GM19463 (cell line): ENCODE measurements around the gene PYCARD.
A peak's percentile ranks its signal among the peaks of the same experiment; 100 is the strongest.
"Not testable (repeated sequence)": the region's sequence is repeated elsewhere in the genome, so short reads cannot be mapped to it uniquely, and the experiment has no call there.

Experiments
- ATAC-seq: cut with Tn5 transposase; IDR thresholded peaks from one replicate; pipeline ENCODE4 v1.9.1; 2021; ENCODE audit warnings: mild to moderate bottlenecking, moderate library complexity; ENCODE audit not compliant: unreplicated experiment

PYCARD gene

DNA sequence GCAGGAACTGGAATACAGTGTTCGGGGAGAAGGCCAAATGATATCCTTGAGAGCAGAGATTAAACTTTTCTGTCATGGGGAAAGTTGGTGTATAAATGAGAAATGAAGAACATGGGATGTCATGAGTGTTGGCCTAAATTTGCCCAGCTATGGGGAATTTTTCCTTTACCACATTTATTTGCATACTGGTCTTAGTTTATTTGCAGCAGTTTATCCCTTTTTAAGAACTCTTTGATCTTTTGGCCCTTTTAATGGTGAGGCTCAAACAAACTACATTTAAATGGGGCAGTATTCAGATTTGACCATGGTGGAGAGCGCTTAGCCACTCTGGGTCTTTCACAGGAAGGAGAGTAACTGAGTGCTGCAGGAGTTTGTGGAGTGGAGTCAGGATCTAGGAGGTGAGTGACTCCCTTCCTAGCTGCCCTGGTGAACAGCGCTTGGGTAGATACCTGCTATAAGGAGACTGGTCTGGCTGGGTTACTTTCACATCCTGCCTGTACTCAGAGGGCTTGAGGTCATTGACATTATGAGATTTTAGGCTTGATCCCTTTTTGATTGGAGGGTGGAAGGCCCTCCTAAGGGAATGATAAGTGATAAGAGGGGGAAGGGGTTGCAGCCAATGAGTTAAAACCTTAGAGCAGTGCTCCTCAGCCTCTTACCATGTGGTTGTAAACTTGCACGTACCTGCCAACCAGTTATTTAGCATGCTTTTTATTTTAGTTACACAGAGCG is 10.7 kb downstream of the PYCARD start:
- ATAC-seq: no peak

DNA sequence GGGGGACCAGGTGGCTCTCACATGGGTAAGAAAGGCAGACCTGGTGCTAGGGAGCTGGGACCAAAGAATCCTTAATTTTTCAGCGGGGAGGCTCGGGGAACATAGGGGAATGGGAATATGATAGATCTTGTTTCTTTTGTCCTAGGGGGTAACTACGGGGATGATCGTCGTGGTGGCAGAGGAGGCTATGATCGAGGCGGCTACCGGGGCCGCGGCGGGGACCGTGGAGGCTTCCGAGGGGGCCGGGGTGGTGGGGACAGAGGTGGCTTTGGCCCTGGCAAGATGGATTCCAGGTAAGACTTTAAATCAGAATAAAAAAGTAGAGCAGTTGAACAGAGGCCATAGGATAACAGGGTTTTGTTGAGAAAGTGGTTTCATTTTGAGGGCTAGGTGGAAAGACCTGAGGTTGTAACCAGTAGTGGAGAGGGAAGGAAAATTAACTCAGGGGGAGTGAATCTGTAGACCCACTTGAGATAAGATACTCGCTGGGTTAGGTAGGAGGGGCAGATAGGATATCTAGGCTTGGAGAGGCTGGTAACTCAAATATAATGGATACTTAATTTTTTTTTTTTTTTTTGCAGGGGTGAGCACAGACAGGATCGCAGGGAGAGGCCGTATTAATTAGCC is 11.6 kb downstream of the PYCARD start:
- no peak for ATAC-seq

DNA sequence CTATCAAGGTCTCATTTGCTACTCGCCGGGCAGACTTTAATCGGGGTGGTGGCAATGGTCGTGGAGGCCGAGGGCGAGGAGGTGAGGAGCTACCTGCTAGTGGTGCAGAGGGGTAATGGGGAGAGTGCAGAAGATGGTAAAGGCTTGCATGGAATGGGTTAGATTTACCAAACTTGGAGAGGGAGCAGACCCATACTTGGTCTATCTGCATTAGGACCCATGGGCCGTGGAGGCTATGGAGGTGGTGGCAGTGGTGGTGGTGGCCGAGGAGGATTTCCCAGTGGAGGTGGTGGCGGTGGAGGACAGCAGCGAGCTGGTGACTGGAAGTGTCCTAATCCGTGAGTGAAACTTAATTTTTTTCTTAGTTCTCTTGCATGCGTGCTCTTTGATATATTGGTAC is 12.5 kb downstream of the PYCARD start:
- ATAC-seq: no peak

DNA sequence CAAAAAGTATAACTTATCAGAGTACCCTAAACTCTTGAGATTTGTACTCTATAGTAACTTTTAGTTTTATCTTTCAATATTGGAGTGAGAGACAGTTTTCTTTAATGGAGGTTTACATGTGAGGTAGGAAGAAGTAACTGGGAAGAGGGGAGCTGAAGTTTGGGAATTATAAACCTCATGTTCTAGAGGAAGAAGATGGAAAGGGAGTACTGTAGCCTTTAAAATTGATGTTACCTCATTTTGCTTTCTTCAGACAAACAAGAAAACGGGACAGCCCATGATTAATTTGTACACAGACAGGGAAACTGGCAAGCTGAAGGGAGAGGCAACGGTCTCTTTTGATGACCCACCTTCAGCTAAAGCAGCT is 13.2 kb downstream of the PYCARD start:
- no peak for ATAC-seq

DNA sequence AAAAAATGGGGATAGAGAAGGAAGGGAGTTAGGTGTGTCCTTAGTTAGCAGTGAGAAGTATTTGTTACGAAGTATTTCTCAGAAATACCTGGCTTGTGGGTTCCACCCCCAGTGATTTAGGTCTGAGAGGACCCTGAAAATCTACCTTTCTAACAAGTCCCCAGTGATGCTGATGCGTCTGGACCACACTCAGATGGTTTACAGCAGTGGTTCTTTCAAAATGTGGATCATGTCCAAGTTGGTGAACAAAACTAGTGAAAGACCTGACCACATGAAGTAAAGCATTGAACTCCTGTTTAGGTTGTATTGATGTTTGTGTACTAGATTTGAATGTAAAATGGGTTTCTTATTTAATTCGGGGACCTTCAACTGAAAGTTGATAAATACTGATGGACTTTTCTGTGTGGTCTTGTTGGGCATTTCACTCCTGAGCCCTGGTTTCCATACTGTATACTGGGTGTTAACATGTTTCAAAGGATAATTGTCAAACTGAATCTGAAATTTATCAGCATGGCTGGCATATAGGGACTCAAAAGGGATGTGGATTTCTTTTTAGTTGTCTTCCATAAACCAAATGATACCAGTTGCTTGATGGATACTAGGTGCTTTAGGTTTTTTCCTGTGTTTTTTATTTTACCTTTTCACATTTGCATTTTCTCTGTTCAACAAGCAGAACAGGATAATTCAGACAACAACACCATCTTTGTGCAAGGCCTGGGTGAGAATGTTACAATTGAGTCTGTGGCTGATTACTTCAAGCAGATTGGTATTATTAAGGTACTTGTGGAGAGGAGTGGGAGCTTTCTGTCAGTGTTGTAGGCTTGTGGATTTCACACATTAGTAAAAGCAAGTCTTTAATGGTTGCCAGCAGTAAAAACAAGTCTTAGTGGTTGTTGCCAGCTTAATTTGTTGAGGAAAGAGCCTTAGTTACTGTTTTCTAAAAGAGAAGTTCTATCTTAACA is 13.8 kb downstream of the PYCARD start:
- ATAC-seq: no peak

DNA sequence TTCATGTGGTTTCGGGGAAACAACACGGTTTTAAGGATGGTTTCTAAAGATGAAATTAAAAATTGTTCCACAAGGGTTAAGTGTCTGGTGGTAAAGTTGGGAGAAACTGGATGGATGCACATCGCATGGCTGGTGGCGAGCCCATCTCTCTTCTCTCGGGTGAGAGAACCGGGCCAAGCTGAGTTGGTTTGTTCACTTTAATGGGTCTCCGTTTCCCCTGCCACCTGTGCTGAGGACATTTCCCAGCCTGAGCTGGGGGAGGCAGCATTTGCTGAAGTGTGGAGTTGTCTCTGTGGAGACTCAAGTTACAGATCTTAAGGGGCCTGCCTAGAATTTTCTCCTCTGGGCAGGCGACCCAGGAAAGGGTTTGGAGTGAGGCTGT is 14.8 kb downstream of the PYCARD start:
- ATAC-seq: no peak

DNA sequence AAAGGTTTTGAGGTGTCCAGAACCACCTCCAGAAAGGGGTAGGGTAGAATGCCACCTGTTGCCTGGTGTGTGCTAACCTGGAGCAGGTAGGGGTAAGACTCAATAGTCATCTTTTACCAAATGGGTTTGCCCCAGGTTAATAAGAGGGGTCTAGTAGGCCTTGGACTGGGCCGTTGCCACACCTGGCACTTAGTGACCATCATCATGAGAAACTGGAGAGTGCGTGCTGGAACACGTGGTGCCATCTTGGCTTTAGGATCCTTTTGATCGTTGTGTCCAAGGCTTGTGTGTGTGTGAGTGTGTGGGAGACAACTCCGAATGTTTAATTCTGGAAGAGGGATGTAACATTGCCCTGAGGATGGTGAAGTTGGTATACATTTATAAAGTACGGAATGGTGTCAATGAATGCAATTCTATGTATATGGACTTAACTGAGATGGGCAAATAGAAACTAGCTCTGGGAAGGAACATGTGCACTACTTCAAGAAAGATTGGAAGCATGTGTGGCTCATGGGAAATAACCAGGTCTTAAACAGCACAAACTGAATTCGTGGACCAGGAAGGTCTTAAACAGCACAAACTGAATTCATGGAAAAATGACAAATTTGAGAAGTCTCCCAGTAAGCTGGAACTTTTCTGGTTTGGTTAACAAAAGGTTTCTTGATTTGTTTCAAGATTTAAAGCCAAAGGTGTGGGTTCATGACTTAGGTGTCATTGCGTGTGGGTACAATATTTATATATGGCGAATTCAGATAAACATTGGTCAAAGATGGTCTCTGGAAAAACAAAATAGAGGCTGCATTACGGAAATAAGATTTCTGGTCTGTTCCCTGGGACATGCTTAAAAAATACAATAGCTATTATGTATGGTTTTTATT is 15.4 kb downstream of the PYCARD start:
- no peak for ATAC-seq

DNA sequence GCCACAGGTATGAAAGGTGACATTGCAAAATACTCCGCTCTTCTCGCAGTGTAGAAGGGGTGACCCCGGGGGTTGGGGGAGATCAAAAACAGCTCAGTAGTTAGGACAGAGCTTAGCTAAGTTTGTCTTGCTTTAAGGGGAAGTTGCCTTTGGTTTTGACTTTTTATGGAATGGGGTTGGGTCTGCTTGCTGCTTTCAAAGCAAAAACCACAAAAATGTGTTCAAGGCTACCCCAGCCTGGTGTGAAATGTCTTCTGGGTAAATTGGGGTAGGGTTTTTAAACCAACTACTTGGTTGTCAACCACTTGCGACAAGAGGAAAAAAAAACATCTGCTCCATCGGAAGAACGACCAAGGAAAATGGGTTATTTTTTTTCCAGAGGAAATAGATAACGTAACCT is 16.4 kb downstream of the PYCARD start:
- no peak for ATAC-seq

DNA sequence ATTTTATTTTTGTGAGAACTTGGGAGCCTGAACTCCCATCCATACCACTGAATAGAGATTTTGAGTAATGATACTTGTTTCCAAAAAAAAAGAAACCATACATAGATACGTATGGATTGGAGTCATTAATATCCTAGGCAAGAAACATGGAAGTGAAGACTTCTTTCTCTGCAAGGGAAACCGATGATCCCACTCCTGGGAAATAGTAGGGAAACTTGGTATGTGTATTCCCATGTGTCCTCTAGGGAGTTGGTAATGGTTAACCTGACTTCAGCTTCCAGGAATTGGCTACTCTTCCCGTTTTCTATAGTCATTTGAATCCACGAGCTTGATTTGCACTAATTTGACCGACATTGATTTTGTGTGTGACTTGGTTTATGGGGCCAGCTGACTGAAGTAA is 17.2 kb downstream of the PYCARD start:
- ATAC-seq: no peak

DNA sequence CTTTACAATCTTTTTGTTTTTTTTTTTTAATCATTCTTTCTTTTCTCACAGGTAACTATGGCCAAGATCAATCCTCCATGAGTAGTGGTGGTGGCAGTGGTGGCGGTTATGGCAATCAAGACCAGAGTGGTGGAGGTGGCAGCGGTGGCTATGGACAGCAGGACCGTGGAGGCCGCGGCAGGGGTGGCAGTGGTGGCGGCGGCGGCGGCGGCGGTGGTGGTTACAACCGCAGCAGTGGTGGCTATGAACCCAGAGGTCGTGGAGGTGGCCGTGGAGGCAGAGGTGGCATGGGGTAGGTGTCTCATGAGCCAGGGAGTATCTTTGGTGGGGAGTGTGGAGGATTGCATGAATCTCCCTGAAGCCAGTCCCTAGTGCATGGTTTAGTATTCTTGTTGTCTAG is 17.7 kb downstream of the PYCARD start:
- no peak for ATAC-seq

DNA sequence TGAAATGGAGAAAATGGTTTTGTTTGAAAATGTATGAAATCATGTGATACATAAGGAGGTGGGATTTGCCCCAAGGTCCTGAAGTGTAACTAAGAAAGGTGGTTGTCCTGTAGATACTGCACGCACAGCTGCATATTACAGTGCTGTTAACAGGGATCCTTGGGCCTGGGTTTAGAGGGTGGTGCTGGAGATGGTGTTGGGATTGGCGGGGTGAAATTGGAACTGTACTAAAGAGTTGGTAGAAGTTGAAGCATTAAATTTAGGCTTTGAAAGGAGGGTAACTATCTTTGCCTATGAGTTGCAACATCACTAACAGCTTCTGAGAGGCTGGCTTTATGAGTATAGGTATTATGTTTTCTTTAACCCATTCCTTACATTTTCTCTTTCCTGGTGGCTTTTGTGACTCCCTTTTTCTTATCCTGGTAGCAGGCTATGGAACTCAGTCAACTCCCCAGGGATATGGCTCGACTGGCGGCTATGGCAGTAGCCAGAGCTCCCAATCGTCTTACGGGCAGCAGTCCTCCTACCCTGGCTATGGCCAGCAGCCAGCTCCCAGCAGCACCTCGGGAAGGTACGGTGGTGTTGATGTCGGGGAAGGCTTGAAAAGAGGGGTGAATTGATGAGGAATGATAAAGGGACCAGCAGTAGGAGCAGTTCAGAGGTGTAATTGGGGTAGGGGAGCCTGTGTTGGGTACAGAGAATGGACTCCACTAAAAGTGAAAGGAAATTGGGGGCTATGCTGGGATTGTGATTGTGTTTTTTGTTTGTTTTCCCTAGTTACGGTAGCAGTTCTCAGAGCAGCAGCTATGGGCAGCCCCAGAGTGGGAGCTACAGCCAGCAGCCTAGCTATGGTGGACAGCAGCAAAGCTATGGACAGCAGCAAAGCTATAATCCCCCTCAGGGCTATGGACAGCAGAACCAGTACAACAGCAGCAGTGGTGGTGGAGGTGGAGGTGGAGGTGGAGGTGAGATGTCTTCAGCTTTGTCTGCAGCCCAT is 18.8 kb downstream of the PYCARD start:
- ATAC-seq: no peak

DNA sequence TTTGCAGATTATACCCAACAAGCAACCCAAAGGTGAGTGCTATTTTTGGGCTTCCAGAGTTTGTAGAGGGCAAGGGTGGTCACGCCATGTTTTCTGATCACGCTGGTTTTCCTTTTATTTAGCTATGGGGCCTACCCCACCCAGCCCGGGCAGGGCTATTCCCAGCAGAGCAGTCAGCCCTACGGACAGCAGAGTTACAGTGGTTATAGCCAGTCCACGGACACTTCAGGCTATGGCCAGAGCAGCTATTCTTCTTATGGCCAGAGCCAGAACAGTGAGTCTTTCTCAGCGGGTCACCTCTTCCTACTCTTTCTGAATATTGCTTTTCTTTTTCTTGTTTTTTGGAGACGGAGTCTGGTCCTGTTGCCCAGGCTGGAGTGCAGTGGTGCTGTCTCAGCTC is 20.2 kb downstream of the PYCARD start:
- ATAC-seq: no peak

DNA sequence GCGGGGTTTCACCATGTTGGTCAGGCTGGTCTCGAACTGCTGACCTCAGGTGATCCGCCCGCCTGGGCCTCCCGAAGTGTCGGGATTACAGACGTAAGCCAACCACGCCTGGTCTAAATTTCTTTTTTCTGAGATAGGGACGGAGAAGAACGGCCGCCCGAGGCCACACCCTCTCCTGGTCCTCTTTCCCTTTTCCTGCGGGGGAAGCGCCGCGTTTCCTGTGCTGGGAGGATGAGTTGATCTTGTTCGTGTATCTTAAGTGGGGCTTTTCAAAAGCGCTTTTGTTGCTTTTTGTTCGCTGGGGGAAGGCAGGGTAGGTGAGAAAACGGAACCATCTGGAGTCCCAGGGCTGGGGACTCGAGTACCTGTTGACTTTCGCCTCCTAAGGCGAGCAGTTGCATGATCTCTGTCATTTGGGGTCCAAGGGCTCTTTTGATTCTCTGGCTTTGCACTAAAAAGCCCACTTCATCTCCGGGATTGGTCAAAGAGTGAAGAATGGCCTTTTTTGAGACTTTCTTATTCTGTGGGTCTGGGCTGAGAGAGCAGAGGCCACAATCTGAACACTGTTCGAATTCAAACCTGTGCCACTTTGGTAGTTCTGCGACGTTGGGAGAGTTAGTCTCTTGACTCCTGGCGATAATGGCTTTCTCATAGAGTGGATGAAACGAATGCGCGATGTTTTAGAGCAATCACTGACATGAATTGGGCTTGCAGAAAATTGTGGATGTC is 21.3 kb downstream of the PYCARD start:
- ATAC-seq: no peak

DNA sequence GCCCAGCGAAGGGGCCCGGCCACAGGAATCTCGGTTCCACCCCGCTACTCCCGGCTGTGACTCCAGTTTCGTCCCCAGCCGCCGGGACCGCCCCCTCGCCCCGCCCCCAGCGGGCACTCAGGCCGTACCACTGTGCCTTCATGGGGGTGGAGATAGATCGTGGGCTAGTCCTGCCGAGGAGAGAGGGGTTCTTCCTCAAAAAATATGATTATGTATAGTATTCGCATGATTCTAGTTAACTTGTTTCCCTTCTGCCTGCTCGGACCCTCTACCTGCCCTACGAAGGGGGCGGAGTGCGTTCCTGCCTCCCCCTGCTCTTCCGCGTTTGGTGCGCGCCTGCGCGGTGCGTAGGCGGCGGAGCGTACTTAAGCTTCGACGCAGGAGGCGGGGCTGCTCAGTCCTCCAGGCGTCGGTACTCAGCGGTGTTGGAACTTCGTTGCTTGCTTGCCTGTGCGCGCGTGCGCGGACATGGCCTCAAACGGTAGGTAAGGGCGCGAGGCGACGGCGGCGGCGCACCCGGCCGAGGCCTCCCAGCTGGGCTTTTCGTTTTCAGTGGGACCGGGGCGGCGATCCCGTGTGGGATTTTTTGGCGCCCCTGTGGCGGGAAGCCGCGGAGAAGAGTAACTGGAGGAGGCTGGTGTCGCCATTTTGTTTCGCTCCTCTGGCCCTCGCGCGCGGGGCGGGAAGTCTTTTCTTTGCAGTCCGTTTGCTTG is 22.7 kb downstream of the PYCARD start, which contains the start of gene FUS:
Gene FUS, plus strand, starts transcription at position 393 of the 713 bp plus-strand sequence. Its CDS starts 76 bp downstream, at position 469.
- ATAC-seq: peak; percentile 44

DNA sequence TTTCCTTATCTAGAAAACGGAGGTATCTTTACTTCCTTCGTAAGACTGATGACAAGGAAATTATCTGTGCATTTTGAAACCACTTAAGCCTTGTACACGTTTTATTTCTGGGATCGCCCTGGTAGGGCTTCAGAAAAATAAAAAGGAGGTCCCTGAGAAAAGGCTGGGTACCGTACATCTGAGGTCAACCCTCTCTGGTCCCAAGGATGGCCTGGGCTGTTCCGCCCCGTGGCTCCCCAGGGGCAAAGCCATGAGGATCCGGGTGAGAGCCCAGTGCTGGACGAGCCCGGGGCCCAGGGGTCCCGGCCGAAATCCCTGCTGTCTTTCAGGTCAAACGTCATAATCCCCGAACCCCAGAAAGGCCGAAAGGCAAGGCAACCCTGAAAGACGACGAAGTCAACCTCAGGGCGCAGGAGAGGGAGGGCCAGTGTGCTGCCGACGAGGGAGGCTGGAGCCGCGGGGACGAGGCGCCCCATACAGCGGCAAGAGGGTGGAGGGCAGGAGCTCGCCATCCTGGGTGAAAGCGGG is 23.3 kb downstream of the PYCARD start:
- ATAC-seq: peak; percentile 1

DNA sequence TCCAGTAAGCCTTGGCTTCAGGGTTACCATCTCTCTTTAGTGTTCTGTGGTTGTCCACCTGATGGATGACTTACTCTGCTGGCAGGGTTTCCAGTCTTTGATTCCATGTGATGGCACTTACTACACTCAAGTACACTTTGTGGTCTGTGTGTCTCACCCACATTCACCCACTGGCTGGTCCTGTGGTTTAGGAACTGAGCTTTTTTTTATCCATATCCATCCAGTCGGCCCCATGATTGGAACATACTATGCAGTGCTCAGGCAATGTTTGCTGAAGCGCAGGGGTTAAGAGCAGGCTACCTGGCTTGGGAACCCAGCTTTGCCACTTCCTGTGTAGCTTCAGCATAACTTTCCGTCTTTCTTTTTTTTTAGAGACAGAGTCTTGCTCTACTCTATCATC is 25.4 kb downstream of the PYCARD start:
- ATAC-seq: no peak

DNA sequence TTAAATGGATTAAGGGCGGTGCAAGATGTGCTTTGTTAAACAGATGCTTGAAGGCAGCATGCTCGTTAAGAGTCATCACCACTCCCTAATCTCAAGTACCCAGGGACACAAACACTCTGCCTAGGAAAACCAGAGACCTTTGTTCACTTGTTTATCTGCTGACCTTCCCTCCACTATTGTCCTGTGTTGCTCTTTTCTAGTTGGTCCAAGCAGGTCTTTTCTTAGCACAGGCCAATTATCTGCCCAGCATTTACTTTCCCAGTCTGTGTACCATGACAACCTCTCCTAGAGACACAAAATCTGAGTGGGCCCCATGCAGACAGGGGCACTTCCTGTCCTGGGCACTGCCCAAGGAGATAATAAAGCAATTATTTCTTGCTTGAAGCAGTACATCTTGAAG is 32.5 kb downstream of the PYCARD start:
- ATAC-seq: not testable (repeated sequence)

DNA sequence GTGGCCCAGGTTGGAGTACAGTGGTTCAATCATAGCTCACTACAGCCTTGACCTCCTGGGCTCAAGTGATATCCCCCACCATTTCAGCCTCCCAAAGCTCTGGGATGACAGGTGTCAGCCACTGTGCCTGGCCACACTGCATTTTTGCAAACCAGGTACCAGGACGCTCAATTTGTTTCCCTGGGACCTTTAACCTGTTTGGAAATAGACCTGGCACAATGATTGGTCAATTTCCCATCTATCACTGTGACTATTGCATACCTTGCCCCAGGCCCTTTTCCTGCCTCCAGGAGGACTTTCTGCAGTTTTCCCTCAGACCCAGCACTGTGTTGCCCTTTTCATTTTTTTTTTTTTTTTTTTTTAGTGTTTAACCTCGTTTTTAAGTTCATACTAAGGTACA is 33.7 kb downstream of the PYCARD start:
- ATAC-seq: no peak
